NOMO-1 treated with DMSO at 0.1 percent for 48 hours (cell line): ENCODE data around the gene OR4F15.
"Not testable (repeated sequence)": the region's sequence is repeated elsewhere in the genome, so short reads cannot be mapped to it uniquely, and the experiment has no call there.

ENCODE experiments used
- DNase-seq: peaks from one replicate; lab custom pipeline; 2025; ENCODE audit not compliant: unreplicated experiment; lab: John Stamatoyannopoulos, UW

The OR4F15 gene, protein sequence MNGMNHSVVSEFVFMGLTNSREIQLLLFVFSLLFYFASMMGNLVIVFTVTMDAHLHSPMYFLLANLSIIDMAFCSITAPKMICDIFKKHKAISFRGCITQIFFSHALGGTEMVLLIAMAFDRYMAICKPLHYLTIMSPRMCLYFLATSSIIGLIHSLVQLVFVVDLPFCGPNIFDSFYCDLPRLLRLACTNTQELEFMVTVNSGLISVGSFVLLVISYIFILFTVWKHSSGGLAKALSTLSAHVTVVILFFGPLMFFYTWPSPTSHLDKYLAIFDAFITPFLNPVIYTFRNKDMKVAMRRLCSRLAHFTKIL

DNA sequence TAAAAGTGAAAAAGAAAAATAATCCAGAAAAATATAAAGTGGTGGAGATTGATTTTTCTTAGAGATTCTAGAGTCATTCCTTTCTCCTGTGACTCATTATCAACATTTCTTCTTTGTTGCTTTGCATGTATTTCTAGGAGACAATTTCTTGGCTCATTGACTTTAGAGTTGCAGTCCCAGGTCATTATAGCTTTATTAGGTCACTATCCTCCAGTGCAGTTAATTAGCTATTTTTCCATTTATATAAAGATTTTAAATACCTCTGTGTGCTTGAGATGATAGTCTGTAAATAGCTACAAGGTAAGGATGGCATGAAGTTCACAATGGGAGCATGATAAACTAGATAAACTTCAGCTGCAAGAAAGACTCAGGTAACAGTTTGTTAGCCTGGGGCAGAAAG lies at the start of gene OR4F15:
Gene OR4F15 (plus strand): TSS at position 301 of the 400 bp plus-strand sequence. CDS start 5,985 bp downstream, outside the sequence.
- DNase-seq: no peak

DNA sequence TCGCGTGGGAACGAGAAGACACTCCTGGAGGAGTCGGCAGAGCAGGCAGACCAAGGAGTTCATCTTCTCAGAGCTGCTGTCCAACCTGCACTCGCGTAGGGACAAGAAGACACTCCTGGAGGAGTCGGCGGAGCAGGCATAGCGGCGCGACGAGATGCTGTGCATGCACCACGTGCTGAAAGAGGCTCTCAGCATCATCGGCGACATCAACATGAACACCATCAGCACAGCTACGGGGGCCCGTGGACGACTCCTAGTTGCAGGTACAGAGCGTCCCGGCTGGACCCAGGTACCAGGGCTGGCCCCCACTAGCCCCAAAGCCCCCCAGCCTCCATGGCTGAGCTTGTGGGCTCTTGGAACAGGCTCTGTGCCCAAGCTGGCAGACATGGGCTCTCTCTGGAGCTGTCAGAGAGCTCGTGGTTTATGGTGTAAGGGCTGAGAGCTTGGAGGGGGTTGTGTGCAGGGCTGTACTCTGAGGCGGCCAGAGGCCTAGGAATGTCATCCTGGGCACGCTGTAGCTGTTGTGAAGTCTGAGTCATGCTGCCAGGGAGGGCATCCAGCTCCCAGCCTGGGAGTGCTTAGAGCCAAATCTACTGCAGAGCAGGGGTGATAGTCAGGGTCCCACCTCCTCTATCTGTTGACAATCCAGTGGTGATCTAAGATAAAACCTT lies 47.2 kb upstream of the OR4F15 start:
- DNase-seq: not testable (repeated sequence)

DNA sequence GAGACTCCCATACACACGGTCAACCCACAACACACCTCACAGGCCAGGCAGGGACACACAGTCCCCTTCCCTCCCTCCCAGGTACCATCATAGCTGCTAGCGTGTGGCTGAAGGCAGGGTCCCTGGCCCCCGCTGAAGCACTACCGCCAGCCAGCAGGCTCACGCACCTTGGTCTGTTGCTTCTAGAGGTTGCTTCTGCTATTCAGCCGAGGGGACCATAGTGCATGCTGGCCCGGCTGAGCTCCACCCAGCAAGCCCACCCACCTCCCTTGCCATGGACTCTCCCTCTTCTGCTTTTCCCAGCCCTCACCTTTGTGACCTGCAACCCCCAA lies 46.7 kb upstream of the OR4F15 start:
- DNase-seq: not testable (repeated sequence)

DNA sequence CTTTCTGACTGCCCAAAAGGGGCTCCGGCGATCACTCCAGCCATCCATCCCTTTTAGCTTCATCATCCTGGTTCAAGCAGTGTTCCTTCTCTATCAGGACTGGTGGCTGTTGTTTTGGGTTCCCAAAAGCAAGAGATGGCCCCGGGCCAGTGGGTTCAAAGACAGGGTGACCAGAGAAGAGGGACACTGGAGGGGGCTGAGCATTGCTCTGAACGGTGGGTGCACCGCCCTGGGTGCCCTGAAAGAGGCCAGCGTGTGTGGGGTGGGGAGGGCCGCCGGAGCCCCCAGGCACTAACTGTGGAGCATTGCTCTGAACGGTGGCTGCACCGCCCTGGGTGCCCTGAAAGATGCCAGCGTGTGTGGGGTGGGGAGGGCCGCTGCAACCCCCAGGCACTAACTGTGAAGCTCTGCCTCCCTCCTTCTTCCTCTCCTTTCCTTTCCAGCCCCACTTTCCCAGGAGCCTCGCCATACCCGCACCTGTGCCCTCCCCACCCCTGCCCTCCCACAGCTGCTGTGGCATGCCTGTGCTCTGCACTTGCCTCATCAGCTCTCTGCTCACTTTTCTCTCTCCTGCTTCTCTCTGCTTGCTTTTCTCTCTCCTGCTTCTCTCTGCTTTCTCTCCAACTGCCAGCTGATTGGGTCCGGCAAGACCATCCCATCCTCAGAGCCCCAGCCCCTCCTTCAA lies 46.1 kb upstream of the OR4F15 start:
- no peak for DNase-seq

DNA sequence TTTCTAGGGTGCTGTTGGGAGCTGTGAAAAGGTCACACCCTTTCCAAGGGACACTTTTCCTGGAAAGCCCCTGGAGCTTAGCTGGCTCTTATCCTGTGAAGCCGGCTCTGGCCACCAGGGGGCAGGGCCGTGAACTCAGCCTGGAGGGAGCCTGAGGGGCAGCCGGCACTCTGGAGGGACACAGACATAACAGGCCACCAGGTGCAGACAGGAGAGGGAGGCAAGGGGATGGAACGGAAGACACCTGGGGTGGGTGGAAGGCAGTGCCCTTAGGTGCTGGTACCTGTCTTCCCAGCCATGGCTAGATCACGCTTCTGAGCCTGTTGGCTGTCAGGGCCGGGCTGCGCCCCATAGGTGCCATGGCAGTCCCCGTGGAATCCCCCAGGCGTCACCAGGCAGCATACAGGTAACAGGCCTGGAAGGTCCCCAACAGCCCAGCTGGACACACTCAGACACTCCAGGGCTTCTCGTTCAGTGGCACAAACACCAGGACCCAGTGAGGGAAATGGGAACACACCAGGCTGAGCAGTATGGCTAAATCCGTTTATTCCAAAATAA lies 44.8 kb upstream of the OR4F15 start:
- not testable (repeated sequence) for DNase-seq

DNA sequence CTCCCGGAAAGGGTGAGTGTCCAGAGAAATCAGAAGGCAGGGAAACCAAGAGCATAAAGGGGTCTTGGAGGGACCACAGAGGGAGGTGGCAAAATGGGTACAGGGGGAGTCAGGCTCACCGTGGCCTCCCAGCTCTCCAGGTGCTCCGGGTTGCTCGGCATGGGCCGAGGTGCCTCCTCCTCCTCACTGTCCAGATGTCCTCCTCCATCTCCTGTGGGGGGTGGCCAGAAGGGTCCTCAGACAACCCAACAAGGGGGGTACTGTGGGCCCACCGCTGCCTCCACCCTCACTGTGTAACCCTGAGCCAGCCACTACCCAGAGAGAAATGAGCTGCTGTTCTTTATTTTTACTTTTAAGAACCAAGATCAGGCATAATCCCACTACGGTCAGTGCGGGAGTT lies 39.1 kb upstream of the OR4F15 start:
- DNase-seq: no peak

DNA sequence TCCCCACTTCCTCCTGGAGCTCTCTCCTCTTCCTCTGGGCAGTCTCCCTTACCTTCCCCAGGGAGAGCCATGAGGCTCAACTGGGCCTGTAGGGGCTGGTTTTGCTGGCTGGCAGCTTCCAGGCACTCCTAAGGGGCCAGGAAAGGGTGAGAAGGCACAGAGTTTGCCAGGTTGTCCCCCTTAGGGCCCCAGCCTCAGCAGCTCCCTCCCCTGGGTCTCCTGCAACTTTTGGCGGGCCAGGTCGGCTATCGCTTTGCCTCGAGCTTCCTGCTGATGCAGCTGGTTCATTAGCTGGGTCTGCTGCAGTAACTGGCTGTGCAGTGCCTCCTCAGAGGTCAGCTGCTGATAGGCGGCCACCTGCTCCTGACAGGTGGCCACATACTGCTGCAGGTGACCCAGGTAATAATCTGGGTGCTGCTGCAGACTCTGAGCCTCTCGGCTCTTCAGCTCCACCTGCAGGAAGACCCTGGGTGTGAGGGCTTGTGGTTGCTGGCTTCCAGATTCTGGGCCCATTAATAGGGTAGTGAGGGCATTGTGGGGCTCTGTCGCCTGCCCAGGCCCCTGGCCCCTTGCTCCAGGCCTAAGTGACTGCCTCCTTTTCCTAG lies 38.4 kb upstream of the OR4F15 start:
- no peak for DNase-seq

DNA sequence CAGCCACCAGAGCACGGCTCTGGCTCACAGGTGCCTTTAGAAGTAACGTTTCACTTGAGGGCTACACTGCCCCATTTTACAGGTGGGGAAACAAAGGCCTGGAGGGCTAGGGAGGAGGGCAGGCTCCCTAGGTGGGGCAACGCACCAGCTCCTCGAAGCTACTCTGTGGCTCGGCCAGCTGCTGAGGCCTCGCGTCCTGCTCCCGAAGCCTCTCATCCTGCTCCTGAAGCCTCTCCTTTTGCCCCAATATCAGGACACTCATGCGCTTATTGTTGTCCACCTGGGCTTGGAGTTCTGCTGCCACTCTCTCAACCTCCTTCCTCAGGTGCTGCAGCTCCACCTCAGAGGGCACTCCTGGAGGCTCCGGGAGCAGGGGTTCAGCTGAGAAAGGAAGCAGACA lies 36.9 kb upstream of the OR4F15 start:
- no peak for DNase-seq

DNA sequence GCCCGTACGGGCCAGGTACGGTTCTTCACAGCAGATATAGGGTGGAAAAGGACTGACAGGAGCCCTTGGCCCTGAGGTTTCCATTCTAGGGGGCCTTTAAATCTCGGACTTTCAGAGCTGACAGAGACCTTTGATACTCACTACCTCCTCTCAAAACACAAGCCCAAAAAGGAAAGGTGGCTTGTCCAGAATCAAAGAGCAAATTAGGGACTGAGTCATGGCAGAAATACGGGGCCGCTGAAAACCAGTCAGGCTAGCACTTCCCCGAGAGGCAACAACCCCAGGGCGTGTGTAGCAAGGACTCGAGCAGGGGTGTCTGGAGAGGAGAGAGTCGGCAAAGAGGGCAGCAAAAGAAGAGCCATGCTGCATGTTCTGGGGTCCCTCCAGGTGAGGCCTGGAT lies 33.4 kb upstream of the OR4F15 start:
- DNase-seq: not testable (repeated sequence)

DNA sequence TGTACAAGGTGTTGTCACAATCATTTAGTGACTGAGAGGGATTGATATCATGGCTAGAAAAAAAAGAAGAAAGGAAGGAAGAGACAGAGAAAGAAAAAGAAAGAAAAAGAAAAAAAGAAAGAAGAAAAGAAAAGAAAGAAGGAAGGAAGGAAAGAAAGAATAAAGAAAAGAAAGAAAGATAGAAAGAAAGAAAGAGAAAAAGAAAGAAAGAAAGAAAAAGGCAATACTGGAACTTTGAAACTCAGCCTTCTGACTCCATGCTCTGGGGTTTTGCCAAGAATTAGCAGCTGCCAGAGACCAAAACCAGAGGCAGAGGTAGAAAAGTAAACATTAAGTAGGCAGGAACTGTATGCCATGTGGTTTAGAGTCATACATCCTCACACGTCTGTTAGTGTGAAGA lies 31.8 kb upstream of the OR4F15 start:
- not testable (repeated sequence) for DNase-seq

DNA sequence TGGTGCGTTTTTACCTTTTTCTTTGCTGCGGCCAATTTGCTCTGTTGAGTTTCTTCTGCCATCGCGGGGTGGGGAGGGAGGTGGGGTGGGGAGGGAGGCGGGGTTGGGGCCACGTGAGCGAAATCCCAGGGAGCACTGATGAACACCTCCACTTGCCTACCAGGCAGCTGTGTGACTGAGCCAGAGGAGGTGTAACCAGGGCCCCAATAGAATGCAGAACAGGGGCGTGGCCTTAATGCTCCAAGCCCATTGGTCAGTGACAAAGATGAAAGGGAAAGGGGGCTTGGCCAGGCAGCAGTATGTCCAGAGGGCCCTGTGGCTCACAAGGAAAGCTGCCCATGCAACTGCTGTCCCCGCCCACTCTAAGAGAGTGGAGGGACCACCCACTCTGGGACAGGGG lies 30.1 kb upstream of the OR4F15 start:
- no peak for DNase-seq

DNA sequence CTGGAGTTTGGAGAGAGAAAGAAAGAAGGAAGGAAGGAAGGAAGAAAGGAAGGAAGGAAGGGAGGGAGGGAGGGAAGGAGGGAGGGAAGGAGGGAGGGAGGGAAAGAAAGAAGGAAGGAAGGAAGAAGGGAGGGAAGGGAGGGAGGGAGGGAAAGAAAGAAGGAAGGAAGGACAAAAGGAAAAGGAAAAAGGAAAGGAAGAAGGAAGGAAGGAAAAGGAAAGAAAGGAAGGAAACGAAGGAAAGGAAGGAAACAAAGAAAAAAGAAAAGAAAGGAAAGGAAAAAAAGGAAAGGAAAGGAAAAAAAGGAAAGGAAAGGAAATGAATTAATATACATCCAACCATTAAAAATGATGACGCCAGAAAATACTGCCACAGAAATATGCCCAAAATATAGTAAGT lies 27.4 kb upstream of the OR4F15 start:
- no peak for DNase-seq

DNA sequence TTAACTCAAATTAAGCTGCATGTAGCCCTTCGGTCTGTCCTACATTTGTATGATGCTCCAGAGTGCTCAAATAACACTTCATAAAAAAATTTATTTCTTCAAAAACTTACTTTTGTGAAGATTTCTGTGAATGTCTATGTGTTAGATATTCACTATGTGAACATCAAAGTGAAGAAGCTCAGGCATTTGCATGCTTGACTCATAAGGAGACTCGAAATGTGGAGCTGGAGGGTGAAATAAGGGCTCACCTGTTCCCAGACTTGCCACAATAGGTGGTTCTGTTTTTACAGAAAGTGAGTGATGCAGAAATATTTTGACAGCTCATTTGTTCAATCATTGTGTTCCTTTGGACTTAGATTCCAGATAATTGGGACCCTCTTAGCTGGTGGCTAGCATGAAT lies 25.6 kb upstream of the OR4F15 start:
- DNase-seq: not testable (repeated sequence)

DNA sequence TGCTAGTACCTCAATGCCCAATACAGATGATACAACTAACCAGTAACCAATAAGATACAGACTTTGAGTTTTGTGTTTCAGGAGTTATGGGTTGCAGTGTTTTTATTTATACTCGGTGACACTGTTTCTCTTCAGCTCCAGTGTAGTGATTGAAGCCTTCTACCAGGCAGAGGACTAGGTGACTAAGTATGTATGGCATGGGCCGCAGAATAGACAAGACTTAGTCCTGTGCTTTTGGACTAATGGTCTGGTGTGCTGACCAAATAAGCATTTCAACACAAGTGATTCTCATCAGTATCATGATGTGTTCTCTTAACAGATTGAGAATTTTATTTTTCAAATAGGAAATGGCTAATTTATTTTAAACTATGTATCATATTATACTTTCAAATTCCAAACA lies 24.0 kb upstream of the OR4F15 start:
- DNase-seq: not testable (repeated sequence)

DNA sequence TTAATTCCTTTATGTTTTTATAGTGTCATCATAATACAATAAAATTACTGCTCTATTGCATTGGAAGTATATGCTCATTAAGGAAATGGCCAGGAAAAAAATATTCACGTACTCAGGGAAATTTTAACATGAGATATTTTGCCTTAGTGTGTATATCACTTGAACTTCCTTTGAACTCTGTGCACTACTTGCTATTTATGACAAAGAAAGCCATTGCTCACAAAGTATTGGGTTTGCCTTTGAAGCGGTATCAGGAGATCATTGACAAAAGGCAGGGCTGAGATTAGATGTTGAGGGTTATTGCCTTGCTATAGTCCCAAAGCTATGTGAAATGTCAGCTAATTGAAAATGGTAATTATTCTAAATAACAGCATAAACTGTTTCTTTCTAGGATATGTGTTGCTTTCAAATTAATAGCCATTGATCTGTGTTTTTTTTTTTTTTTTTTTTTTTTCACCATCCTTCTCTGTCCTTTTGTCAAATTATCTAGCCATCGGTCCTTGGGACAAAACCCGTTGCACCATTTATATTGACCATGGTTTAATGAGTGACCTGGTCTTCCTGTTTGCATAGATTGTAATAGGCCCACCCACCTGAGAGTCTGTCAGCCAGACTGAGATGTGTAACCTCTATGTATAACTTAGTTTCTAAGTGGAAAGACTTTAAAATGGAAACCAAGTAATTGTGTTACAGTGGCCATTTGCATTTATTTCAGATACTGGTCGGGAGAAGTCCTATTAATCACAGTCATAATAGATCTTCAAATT lies 23.3 kb upstream of the OR4F15 start:
- DNase-seq: not testable (repeated sequence)

DNA sequence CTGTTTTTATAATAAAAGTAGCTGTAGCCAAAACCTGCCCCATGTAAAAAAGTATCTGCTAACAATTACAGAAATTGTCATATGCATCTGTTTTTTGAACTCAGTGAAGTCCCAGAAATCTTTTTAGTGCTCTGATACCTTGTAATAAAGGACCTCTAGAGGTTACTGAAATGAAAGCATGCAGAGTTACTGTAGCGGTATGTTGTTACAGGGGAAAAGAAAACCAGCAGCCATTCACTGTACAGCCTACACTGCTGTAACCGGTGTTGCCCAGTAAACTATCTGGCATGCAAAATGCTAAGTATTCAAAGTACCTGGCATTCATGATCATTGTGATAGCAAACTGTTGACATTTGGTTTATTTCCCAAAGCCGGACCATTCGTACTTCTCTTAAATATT lies 21.3 kb upstream of the OR4F15 start:
- DNase-seq: not testable (repeated sequence)

DNA sequence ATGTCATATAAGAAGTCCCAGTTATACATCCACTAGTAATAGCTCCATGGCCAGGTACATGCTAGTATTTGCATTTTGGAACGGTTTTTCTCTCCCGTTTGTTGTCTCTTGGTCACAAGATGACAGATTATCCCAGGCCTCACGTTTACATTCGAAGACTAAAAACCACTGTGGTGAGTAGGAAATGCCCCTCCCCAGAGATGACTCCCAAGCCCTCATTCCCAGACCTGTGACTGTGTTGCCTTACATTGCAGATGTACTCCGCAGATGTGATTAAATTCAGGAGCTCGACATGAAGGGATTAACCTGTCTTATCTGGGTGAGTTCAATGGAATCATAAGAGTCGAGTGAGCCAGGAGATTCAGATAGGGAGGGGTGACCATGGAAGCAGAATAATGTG lies 18.0 kb upstream of the OR4F15 start:
- not testable (repeated sequence) for DNase-seq

DNA sequence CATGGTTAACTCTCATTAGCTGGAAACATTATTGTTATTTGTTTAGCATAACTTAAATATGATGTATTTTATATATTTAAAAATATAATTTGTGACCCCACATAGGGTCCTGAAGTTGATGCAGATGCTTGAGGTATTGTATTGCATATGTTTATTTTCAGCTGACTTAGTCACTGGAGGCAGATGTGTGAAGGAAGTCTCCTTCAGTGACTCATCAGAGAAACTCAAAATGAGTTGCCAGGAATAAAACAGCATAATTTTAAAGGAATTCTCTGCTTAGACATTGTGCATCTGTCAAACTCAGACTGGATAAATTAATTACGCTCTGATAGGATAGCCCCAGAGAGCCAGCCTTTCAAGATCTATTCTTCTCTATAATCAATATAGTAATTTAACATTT lies 16.5 kb upstream of the OR4F15 start:
- DNase-seq: no peak

DNA sequence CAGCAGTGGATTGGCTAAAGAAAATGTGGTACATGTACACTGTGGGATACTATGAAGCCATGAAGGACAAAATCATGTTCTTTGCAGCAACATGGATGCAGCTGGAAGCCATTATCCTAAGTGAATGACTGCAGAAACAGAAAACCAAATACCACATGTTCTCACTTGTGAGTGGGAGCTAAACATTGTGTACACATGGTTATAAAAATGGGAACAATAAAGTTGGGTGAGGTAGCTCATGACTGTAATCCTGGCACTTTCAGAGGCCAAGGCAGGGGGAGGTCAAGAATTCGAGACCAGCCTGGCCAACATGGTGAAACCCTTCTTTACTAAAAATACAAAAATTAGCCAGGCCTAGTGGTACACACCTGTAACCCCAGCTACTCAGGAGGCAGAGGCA lies 12.3 kb upstream of the OR4F15 start:
- DNase-seq: no peak

DNA sequence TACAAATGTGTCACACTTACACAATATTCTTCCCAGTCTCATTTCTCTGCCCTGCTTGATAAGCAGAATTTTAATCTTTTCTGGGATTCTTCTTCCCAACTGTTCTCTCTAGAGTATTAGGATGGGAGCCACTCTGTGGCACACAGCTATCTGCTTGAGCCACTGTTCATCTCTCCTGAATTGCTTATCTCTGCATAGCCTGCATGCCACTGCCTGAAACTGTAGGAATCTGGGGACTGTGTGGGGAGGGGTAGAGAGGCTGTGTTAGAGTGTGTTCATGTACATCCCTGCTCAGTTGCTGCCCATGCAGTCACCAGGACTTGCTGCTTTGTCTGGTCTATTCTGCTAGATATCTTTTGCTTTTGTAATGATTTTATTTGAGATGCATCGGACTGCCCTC lies 11.0 kb upstream of the OR4F15 start:
- DNase-seq: no peak

DNA sequence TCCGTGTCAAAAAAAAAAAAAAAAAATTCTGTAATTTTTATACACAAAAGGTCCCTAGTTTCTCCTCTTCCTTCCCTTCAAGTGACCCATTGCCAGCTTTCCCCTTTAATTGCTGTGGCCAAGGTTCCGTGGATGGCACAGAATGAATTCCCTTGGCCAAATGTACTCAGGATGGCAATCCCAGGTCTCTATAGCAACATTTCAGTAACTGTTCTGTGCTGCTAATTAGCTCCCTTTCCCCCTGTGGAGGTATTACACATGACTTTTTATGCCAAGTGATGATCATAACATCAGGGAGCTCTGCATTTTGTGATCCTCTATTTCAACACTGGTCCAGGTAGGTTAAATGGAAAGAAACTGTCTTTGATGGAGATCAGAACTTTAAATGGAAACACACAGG lies 8.8 kb upstream of the OR4F15 start, which contains the start of gene OR4F6:
Gene OR4F6 (plus strand): TSS at position 301 of the 400 bp plus-strand sequence. CDS start 2,211 bp downstream, outside the sequence.
- no peak for DNase-seq
